ENCODE results near the gene ROCK2.

DNA sequence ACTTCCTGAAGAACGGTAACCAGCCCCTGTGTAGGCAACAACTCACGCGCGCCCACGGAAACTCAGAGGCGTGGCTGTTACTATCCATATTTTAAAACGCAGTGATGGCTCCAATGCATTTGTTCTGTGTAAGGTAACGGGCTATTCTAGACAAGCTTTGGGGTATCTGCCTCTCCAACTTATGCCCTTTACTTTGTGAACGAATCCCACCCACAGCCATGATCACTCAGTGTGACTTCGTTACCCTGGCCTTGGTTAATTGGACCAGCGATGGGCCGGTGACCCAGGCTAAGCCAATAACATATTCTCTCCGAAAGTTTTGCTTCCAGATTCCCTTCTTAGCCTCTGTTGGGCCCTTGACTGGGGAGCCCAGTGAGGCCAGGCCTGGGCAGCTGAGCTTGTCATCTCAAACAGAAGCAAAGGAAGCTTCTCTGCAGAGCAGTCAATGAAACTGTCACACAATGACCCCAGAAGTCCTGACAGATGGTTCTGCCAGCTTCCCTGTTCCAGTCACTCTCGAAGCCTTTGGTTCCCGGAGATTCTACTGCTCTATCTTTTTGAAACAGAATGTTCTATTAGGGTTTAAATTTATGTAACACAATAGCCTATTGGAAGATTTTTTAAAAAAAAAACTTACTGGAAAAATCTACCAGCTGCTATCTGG lies 30.7 kb upstream of the ROCK2 start:
- TF ChIP-seq, protein P1, sequence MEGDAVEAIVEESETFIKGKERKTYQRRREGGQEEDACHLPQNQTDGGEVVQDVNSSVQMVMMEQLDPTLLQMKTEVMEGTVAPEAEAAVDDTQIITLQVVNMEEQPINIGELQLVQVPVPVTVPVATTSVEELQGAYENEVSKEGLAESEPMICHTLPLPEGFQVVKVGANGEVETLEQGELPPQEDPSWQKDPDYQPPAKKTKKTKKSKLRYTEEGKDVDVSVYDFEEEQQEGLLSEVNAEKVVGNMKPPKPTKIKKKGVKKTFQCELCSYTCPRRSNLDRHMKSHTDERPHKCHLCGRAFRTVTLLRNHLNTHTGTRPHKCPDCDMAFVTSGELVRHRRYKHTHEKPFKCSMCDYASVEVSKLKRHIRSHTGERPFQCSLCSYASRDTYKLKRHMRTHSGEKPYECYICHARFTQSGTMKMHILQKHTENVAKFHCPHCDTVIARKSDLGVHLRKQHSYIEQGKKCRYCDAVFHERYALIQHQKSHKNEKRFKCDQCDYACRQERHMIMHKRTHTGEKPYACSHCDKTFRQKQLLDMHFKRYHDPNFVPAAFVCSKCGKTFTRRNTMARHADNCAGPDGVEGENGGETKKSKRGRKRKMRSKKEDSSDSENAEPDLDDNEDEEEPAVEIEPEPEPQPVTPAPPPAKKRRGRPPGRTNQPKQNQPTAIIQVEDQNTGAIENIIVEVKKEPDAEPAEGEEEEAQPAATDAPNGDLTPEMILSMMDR (IDR thresholded peaks at IDR 0.05), result no peak
- TF ChIP-seq POLR2A (IDR thresholded peaks at IDR 0.05), result no peak

All from Peyer's patch (tissue), 4 donors.